Peyer's patch (tissue), 4 donors: ENCODE data around the gene STX1B. TPM values are rescaled to one million over a fixed set of nuclear protein-coding genes. Genes with fewer than 3 reads are reported as not detected.

Experiments used
- DNase-seq, 3 donors: peaks; one replicate each; pipeline ENCODE4 v3.0.0-alpha.2; 2017 to 2019
- H3K27ac ChIP-seq, 4 donors: fragments of 200-600 bp; sonication (generic); one replicate each; pipeline ENCODE4 v1.5.1; 2016 to 2019
- H3K27me3 ChIP-seq, 2 donors: fragments of 200-600 bp; sonication (generic); one replicate each; pipeline ENCODE4 v1.5.1; 2019
- H3K36me3 ChIP-seq, 3 donors: fragments of 200-600 bp; sonication (generic); one replicate each; pipeline ENCODE4 v1.5.1; 2016 to 2019
- H3K4me1 ChIP-seq, 4 donors: fragments of 200-600 bp; sonication (generic); one replicate each; pipeline ENCODE4 v1.5.1; 2016 to 2019
- H3K4me3 ChIP-seq, 4 donors: fragments of 200-600 bp; sonication (generic); 1 replicate in 3 of 4; 2 replicates in 1 of 4; pipeline ENCODE4 v1.5.1; 2016 to 2019; ENCODE audit warnings: mild to moderate bottlenecking in 1 of 4
- H3K9me3 ChIP-seq, 4 donors: fragments of 200-600 bp; sonication (generic); one replicate each; pipeline ENCODE4 v1.5.1; 2016 to 2019; ENCODE audit warnings: mild to moderate bottlenecking in 1 of 4
- CTCF ChIP-seq, 6 experiments: fragments of 450-650 bp in 4 of 6; fragments of 200-600 bp in 2 of 6; sonication (generic) in 1 of 6; IDR thresholded peaks; one replicate each; pipeline ENCODE4 v1.5.1; 2017 to 2019; ENCODE audit warnings: antibody characterized with exemption in 6 of 6, mild to moderate bottlenecking in 3 of 6, moderate library complexity in 1 of 6
- POLR2A ChIP-seq, 2 donors: fragments of 450-650 bp; IDR thresholded peaks; one replicate each; pipeline ENCODE4 v1.5.1; 2017; ENCODE audit warnings: antibody characterized with exemption in 2 of 2, mild to moderate bottlenecking in 2 of 2, moderate library complexity in 2 of 2
- total RNA-seq, 4 donors: library from RNA; depleted of rRNA; stranded (reverse); fragments of >200 nt; gene quantifications; one replicate each; pipeline ENCODE4 v1.1.0, GENCODE V29; 2016

The STX1B gene
- total RNA-seq, 4 donors from 2014 or later: 0.18 to 1.3 (median 1.0) TPM; not detected in 1

GRCh38 chr16:31009894-31010584 is 399 bp downstream of the STX1B start:
- peak overlapping the region in 1 of 4 donors; percentile 27 for H3K4me3 ChIP-seq

GRCh38 chr16:31009120-31009519 is 1.3 kb downstream of the STX1B start:
- no peak for DNase-seq
- Histone ChIP-seq H3K4me3 (no peak overlapping the region), H3K36me3 (no peaks in the 10 kb centered on the region), H3K4me1 (peaks cover 0 to 7% (median 2%) of the 10 kb centered on the region in 4 donors), H3K9me3 (no peaks in the 10 kb centered on the region), H3K27me3 (peaks cover 0 to 15% of the 10 kb centered on the region in 2 donors), H3K27ac (no peak overlapping the region)
- no peak for TF ChIP-seq CTCF (IDR thresholded peaks at IDR 0.05)
- TF ChIP-seq POLR2A (IDR thresholded peaks at IDR 0.05): no peak

More at GRCh38 chr16:31009894-31010584, 399 bp downstream of the STX1B start:
- Histone ChIP-seq H3K4me1 (peaks cover 0 to 7% (median 2%) of the 10 kb centered on the region in 4 donors), H3K27me3 (peaks cover 0 to 15% of the 10 kb centered on the region in 2 donors), H3K36me3 (no peaks in the 10 kb centered on the region), H3K27ac (no peak overlapping the region), H3K9me3 (no peaks in the 10 kb centered on the region)
- TF ChIP-seq POLR2A (IDR thresholded peaks at IDR 0.05): no peak
- TF ChIP-seq CTCF (IDR thresholded peaks at IDR 0.05): no peak
- DNase-seq: no peak

GRCh38 chr16:31008551-31008950 is 1.9 kb downstream of the STX1B start:
- H3K4me3 ChIP-seq: no peak overlapping the region
- TF ChIP-seq POLR2A (IDR thresholded peaks at IDR 0.05) (no peak), CTCF (IDR thresholded peaks at IDR 0.05) (no peak)
- no peak overlapping the region for H3K27ac ChIP-seq
- peaks cover 0 to 7% (median 2%) of the 10 kb centered on the region in 4 donors for H3K4me1 ChIP-seq
- no peaks in the 10 kb centered on the region for H3K36me3 ChIP-seq
- no peaks in the 10 kb centered on the region for H3K9me3 ChIP-seq
- DNase-seq: no peak
- H3K27me3 ChIP-seq: peaks cover 0 to 15% of the 10 kb centered on the region in 2 donors

GRCh38 chr16:31008149-31008548 is 2.3 kb downstream of the STX1B start:
- no peaks in the 10 kb centered on the region for H3K9me3 ChIP-seq
- peaks cover 0 to 15% of the 10 kb centered on the region in 2 donors for H3K27me3 ChIP-seq
- peaks cover 0 to 7% (median 2%) of the 10 kb centered on the region in 4 donors for H3K4me1 ChIP-seq
- DNase-seq: no peak
- no peak overlapping the region for H3K27ac ChIP-seq
- TF ChIP-seq CTCF (IDR thresholded peaks at IDR 0.05): no peak
- no peak for TF ChIP-seq POLR2A (IDR thresholded peaks at IDR 0.05)
- H3K36me3 ChIP-seq: no peaks in the 10 kb centered on the region
- H3K4me3 ChIP-seq: no peak overlapping the region

- Histone ChIP-seq H3K36me3 (no peaks in the 10 kb centered on the region), H3K4me3 (no peak overlapping the region), H3K27ac (no peak overlapping the region), H3K4me1 (peaks cover 0 to 7% (median 2%) of the 10 kb centered on the region in 4 donors), H3K27me3 (peaks cover 0 to 15% of the 10 kb centered on the region in 2 donors), H3K9me3 (no peaks in the 10 kb centered on the region)
- TF ChIP-seq POLR2A (IDR thresholded peaks at IDR 0.05) (no peak), CTCF (IDR thresholded peaks at IDR 0.05) (no peak)
- DNase-seq: no peak
These were observed 2.8 kb downstream of the STX1B start for GRCh38 chr16:31007684-31008083.
